HT-29 (cell line): ENCODE results near the gene TREM1. TPM values are rescaled to one million over a fixed set of nuclear protein-coding genes. Genes with fewer than 3 reads are reported as not detected.
"Not testable (repeated sequence)": the region's sequence is repeated elsewhere in the genome, so short reads cannot be mapped to it uniquely, and the experiment has no call there.

ENCODE experiments used
- DNase-seq: peaks from one replicate; pipeline ENCODE4 v3.0.0-alpha.2; 2015; ENCODE audit warnings: low spot score
- total RNA-seq: library from RNA; depleted of rRNA; stranded (reverse); fragments of >200 nt; shearing (Covaris generic); gene quantifications from 2 replicates; pipeline ENCODE4 v1.2.3, GENCODE V29; 2014

TREM1 gene
- total RNA-seq, 1 experiment from 2014 or later = 0.18 TPM

GRCh38 chr6:41258196-41258493 is 28.3 kb downstream of the TREM1 start:
- DNase-seq = no peak

GRCh38 chr6:41257369-41258195 is 28.9 kb downstream of the TREM1 start:
- peak; percentile 72 for DNase-seq

- no peak for DNase-seq
Observed at GRCh38 chr6:41256383-41256782, 30.1 kb downstream of the TREM1 start.

- DNase-seq = no peak
Observed at GRCh38 chr6:41255638-41256246, 30.7 kb downstream of the TREM1 start.

GRCh38 chr6:41255110-41255509 is 31.4 kb downstream of the TREM1 start:
- no peak for DNase-seq

GRCh38 chr6:41252401-41253169 is 33.9 kb downstream of the TREM1 start:
- no peak for DNase-seq

GRCh38 chr6:41247882-41248705 is 38.4 kb downstream of the TREM1 start:
- DNase-seq = no peak

GRCh38 chr6:41247288-41247865 is 39.1 kb downstream of the TREM1 start:
- DNase-seq = no peak

GRCh38 chr6:41246529-41246928 is 40.0 kb downstream of the TREM1 start:
- not testable (repeated sequence) for DNase-seq

GRCh38 chr6:41239467-41240159 is 46.9 kb downstream of the TREM1 start:
- no peak for DNase-seq

- no peak for DNase-seq
Observed at GRCh38 chr6:41237128-41237527, 49.4 kb downstream of the TREM1 start.

- no peak for DNase-seq
Observed at GRCh38 chr6:41236276-41236675, 50.2 kb downstream of the TREM1 start.

GRCh38 chr6:41232667-41233066 is 53.8 kb downstream of the TREM1 start:
- DNase-seq = no peak

GRCh38 chr6:41231246-41231645 is 55.2 kb downstream of the TREM1 start:
- no peak for DNase-seq

- no peak for DNase-seq
Observed at GRCh38 chr6:41229721-41230120, 56.8 kb downstream of the TREM1 start.

- DNase-seq = no peak
Observed at GRCh38 chr6:41228616-41229015, 57.9 kb downstream of the TREM1 start.

- no peak for DNase-seq
Observed at GRCh38 chr6:41228096-41228495, 58.4 kb downstream of the TREM1 start, which contains the start of gene TREML4. Gene TREML4 (plus strand): TSS chr6:41228349. CDS start chr6:41228428, 79 bp downstream.

- no peak for DNase-seq
Observed at GRCh38 chr6:41226752-41227151, 59.7 kb downstream of the TREM1 start.

- DNase-seq = no peak
Observed at GRCh38 chr6:41224800-41225199, 61.7 kb downstream of the TREM1 start.
